PC-9 (cell line): ENCODE data around the gene AIF1L. TPM values are rescaled to one million over a fixed set of nuclear protein-coding genes. Genes with fewer than 3 reads are reported as not detected.

Source experiments
- BruUV-seq: library from RNA; stranded (reverse); fragments of 400-500 nt; replicated peaks from 2 replicates; lab custom pipeline; 2021; lab: Mats Ljungman, UMichigan
- CTCF ChIA-PET: fragments of 300-600 bp; sonication (Branson Sonifier 250); formaldehyde crosslinking; loops from one replicate; lab custom pipeline; 2022; ENCODE audit warnings: antibody characterized with exemption; lab: Charles Lee
- POLR2A ChIA-PET: fragments of 300-600 bp; sonication (Branson Sonifier 250); formaldehyde crosslinking; loops from one replicate; lab custom pipeline; 2022; ENCODE audit warnings: antibody characterized with exemption; ENCODE audit not compliant: unreplicated experiment; lab: Charles Lee
- DNase-seq, 2 experiments: peaks; one replicate each; pipeline versions ENCODE4 v3.0.0 to v3.0.0-alpha.2; 2015 to 2022; ENCODE audit warnings: mixed read lengths in 1 of 2
- H2AFZ ChIP-seq: fragments of 200-600 bp; sonication (generic); 2 replicates; pipeline ENCODE4 v1.8.1; 2017; ENCODE audit warnings: antibody characterized with exemption
- H3F3A ChIP-seq: fragments of 200-600 bp; sonication (generic); 2 replicates; pipeline ENCODE4 v1.8.1; 2017; ENCODE audit warnings: antibody characterized with exemption, mild to moderate bottlenecking, low read depth; ENCODE audit not compliant: insufficient read depth
- H3K27ac ChIP-seq: fragments of 200-600 bp; sonication (generic); 2 replicates; pipeline ENCODE4 v1.6.1; 2016; ENCODE audit warnings: mixed run types
- H3K27me3 ChIP-seq: fragments of 200-600 bp; sonication (generic); 2 replicates; pipeline ENCODE4 v1.6.1; 2016; ENCODE audit warnings: low read depth, mixed run types; ENCODE audit not compliant: insufficient read depth
- H3K36me3 ChIP-seq: fragments of 200-600 bp; sonication (generic); 2 replicates; pipeline ENCODE4 v1.6.1; 2016; ENCODE audit warnings: low read depth, mixed run types
- H3K4me1 ChIP-seq: fragments of 200-600 bp; sonication (generic); replicated peaks from 2 replicates; pipeline ENCODE4 v1.6.1; 2016; ENCODE audit warnings: mixed run types; ENCODE audit not compliant: insufficient read depth
- H3K4me2 ChIP-seq: fragments of 200-600 bp; sonication (generic); 2 replicates; pipeline ENCODE4 v1.6.1; 2017; ENCODE audit warnings: mixed run types
- H3K4me3 ChIP-seq: fragments of 200-600 bp; sonication (generic); 2 replicates; pipeline ENCODE4 v1.6.1; 2016; ENCODE audit warnings: mixed run types
- H3K79me2 ChIP-seq: fragments of 200-600 bp; sonication (generic); 2 replicates; pipeline ENCODE4 v1.6.1; 2017; ENCODE audit warnings: low read depth, mixed run types
- H3K9me2 ChIP-seq: fragments of 200-600 bp; sonication (generic); 2 replicates; pipeline ENCODE4 v1.8.1; 2017; ENCODE audit warnings: mild to moderate bottlenecking; ENCODE audit not compliant: insufficient read depth
- H3K9me3 ChIP-seq: fragments of 200-600 bp; sonication (generic); 2 replicates; pipeline ENCODE4 v1.8.1; 2016; ENCODE audit warnings: low read depth; ENCODE audit not compliant: insufficient read depth
- H4K20me1 ChIP-seq: fragments of 200-600 bp; sonication (generic); 2 replicates; pipeline ENCODE4 v1.8.1; 2017; ENCODE audit not compliant: insufficient read depth
- EZH2 ChIP-seq: fragments of 200-600 bp; sonication (generic); IDR thresholded peaks from 2 replicates; pipeline ENCODE4 v1.8.0; 2017; ENCODE audit warnings: antibody characterized with exemption, low read depth
- intact Hi-C: fragments of 100-400 bp; cut with micrococcal nuclease; formaldehyde crosslinking; loops from one replicate; pipeline ENCODE4 v1.10.0; 2022; ENCODE audit not compliant: unreplicated experiment
- total RNA-seq: library from RNA; stranded (reverse); gene quantifications from 2 replicates; pipeline ENCODE4 v1.2.3, GENCODE V29; 2021
- TF ChIP-seq, protein P1 (sequence below): fragments of 200-600 bp; sonication (generic); conservative IDR thresholded peaks from 2 replicates; pipeline ENCODE4 v1.6.1; 2017; ENCODE audit warnings: mixed run types, antibody characterized with exemption, mild to moderate bottlenecking, moderate library complexity

AIF1L gene
- total RNA-seq, 1 experiment from 2014 or later, result 87.3 TPM

GRCh38 chr9:131160416-131161112, 64.2 kb downstream of the AIF1L start:
- peaks cover 35% of the 10 kb centered on the region for H3K36me3 ChIP-seq
- TF ChIP-seq, protein P1, sequence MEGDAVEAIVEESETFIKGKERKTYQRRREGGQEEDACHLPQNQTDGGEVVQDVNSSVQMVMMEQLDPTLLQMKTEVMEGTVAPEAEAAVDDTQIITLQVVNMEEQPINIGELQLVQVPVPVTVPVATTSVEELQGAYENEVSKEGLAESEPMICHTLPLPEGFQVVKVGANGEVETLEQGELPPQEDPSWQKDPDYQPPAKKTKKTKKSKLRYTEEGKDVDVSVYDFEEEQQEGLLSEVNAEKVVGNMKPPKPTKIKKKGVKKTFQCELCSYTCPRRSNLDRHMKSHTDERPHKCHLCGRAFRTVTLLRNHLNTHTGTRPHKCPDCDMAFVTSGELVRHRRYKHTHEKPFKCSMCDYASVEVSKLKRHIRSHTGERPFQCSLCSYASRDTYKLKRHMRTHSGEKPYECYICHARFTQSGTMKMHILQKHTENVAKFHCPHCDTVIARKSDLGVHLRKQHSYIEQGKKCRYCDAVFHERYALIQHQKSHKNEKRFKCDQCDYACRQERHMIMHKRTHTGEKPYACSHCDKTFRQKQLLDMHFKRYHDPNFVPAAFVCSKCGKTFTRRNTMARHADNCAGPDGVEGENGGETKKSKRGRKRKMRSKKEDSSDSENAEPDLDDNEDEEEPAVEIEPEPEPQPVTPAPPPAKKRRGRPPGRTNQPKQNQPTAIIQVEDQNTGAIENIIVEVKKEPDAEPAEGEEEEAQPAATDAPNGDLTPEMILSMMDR, result no peak
- no peak for TF ChIP-seq EZH2
- no peaks in the 10 kb centered on the region for H3K9me2 ChIP-seq
- no peaks in the 10 kb centered on the region for H3K9me3 ChIP-seq
- H4K20me1 ChIP-seq, result peaks cover 15% of the 10 kb centered on the region
- H2AFZ ChIP-seq, result no peak overlapping the region
- POLR2A ChIA-PET, result no interaction called here
- H3K27me3 ChIP-seq, result no peaks in the 10 kb centered on the region
- peaks cover 6% of the 10 kb centered on the region; the same call in 1 of the 2 replicates for H3F3A ChIP-seq
- H3K4me3 ChIP-seq, result no peak overlapping the region
- no TSS peak for BruUV-seq
- no peaks in the 10 kb centered on the region for H3K4me1 ChIP-seq
- H3K27ac ChIP-seq, result no peak overlapping the region
- CTCF ChIA-PET, result interaction anchor here (0.5 kb wide), 1 partner anchor 9 kb away, joined by 5 read pairs; no protein-coding TSS in a partner anchor
- H3K4me2 ChIP-seq, result no peak overlapping the region
- DNase-seq, result no peak
- no peaks in the 10 kb centered on the region for H3K79me2 ChIP-seq
- intact Hi-C loops, result no loop called here

DNA sequence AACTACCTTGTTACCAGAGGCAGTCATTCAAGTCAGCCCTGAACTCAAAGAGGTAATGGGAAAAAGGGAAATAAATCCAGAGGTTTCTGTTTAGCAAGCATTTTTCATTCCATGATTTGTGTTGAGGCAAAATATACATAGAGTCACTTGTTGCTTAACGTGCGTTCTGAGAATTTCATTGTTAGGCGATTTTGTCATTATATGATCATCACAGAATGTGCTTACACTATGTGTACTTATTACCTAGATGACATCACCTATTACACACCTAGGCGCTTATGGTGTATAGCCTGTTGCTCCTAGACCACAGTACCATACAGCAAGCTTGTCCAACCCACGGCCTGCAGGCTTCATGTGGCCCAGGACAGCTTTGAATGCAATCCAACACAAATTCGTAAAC, 65.3 kb downstream of the AIF1L start:
- H3K9me2 ChIP-seq, result no peaks in the 10 kb centered on the region
- peaks cover 36% of the 10 kb centered on the region for H3K36me3 ChIP-seq
- no peak overlapping the region for H3K4me2 ChIP-seq
- no peaks in the 10 kb centered on the region for H3K27me3 ChIP-seq
- no peaks in the 10 kb centered on the region for H3K9me3 ChIP-seq
- ChIA-PET CTCF (interaction anchor here (0.5 kb wide), 2 partner anchors 8 to 320 kb away, joined by 5 read pairs; no protein-coding TSS in a partner anchor), POLR2A (no interaction called here)
- H3K4me1 ChIP-seq, result no peaks in the 10 kb centered on the region
- H3K79me2 ChIP-seq, result no peaks in the 10 kb centered on the region
- no peak for TF ChIP-seq EZH2
- TF ChIP-seq, protein P1, result no peak
- no peak overlapping the region for H3K4me3 ChIP-seq
- peaks cover 6% of the 10 kb centered on the region; the same call in 1 of the 2 replicates for H3F3A ChIP-seq
- H3K27ac ChIP-seq, result no peak overlapping the region
- intact Hi-C loops, result no loop called here
- H4K20me1 ChIP-seq, result peaks cover 11% of the 10 kb centered on the region
- BruUV-seq, result no TSS peak
- no peak for DNase-seq
- no peak overlapping the region for H2AFZ ChIP-seq

- Histone ChIP-seq H3K4me2 (no peak overlapping the region), H3F3A (peaks cover 6% of the 10 kb centered on the region; the same call in 1 of the 2 replicates), H3K36me3 (peaks cover 31% of the 10 kb centered on the region), H4K20me1 (peaks cover 17% of the 10 kb centered on the region), H3K27me3 (no peaks in the 10 kb centered on the region), H3K9me2 (no peaks in the 10 kb centered on the region), H3K4me3 (no peak overlapping the region), H3K9me3 (no peaks in the 10 kb centered on the region), H3K79me2 (no peaks in the 10 kb centered on the region), H3K4me1 (no peaks in the 10 kb centered on the region), H2AFZ (no peak overlapping the region), H3K27ac (no peak overlapping the region)
- BruUV-seq, result no TSS peak
- no peak for DNase-seq
- intact Hi-C loops, result no loop called here
- TF ChIP-seq EZH2, result no peak
- TF ChIP-seq, protein P1, result no peak
- CTCF ChIA-PET, result interaction anchor here (0.9 kb wide), 1 partner anchor 174 kb away, joined by 4 read pairs; no protein-coding TSS in a partner anchor
- POLR2A ChIA-PET, result no interaction called here
Measured at GRCh38 chr9:131162886-131163285, 66.6 kb downstream of the AIF1L start.
